Measurements from ENCODE around the gene PRRT3. TPM values are rescaled to one million over a fixed set of nuclear protein-coding genes. Genes with fewer than 3 reads are reported as not detected.

The PRRT3 gene
- total and polyA plus RNA-seq, 2 of the 13 experiments (the other 11 are each of a cell fraction or from before 2014, with no cell fraction given) = 0.22 to 0.44 TPM

GRCh38 chr3:9932843-9933560 lies 19.2 kb downstream of the PRRT3 start (continued):
- TF ChIP-seq ZNF275 (CRISPR knock-in tag; IDR thresholded peaks at IDR 0.05; ENCODE audit: borderline replicate concordance) = peak; percentile 46; the same call in 1 of the 2 replicates
- TF ChIP-seq MYPOP (CRISPR knock-in tag; IDR thresholded peaks at IDR 0.05) = no peak; the same call in none of the 2 replicates
- TF ChIP-seq ZNF546 (CRISPR knock-in tag; conservative IDR thresholded peaks at IDR 0.05) = peak; percentile 73; the same call in 1 of the 2 replicates
- TF ChIP-seq ISX (CRISPR knock-in tag; conservative IDR thresholded peaks at IDR 0.05) = peak; percentile 22; the same call in 1 of the 2 replicates
- no peak for TF ChIP-seq NFRKB (IDR thresholded peaks at IDR 0.05)
- no peak for TF ChIP-seq HMG20A (CRISPR knock-in tag; IDR thresholded peaks at IDR 0.05; ENCODE audit: borderline replicate concordance)
- peak; percentile 61 for TF ChIP-seq ZNF570 (CRISPR knock-in tag; IDR thresholded peaks at IDR 0.05; ENCODE audit: borderline replicate concordance)
- no peak; the same call in 1 of the 2 replicates for TF ChIP-seq GPN1 (CRISPR knock-in tag; IDR thresholded peaks at IDR 0.05; ENCODE audit: borderline replicate concordance)
- TF ChIP-seq ZNF615 (CRISPR knock-in tag; IDR thresholded peaks at IDR 0.05; ENCODE audit: borderline replicate concordance) = no peak
- TF ChIP-seq TBP (CRISPR knock-in tag; IDR thresholded peaks at IDR 0.05) = 0 out of 2 replicates have a peak, but pooled peaks have one; percentile 46
- no peak for TF ChIP-seq ZHX1 (CRISPR knock-in tag; IDR thresholded peaks at IDR 0.05; ENCODE audit: low read depth)
- no peak for TF ChIP-seq NR3C1 (CRISPR knock-in tag; IDR thresholded peaks at IDR 0.05)
- TF ChIP-seq ZNF550 (CRISPR knock-in tag; IDR thresholded peaks at IDR 0.05; ENCODE audit: borderline replicate concordance) = no peak
- no peak for TF ChIP-seq ZNF329 (CRISPR knock-in tag; IDR thresholded peaks at IDR 0.05; ENCODE audit: low read depth)
- TF ChIP-seq ONECUT2 (CRISPR knock-in tag; IDR thresholded peaks at IDR 0.05) = no peak
- no peak for TF ChIP-seq ZMAT5 (CRISPR knock-in tag; IDR thresholded peaks at IDR 0.05; ENCODE audit: borderline replicate concordance, low read depth)
- TF ChIP-seq NCOA5 (CRISPR knock-in tag; IDR thresholded peaks at IDR 0.05) = no peak
- no peak for TF ChIP-seq PCBP1 (IDR thresholded peaks at IDR 0.05; ENCODE audit: borderline replicate concordance, low read depth, low read length)
- TF ChIP-seq ZNF850 (CRISPR knock-in tag; conservative IDR thresholded peaks at IDR 0.05) = 0 out of 2 replicates have a peak, but pooled peaks have one; percentile 18
- 0 out of 2 replicates have a peak, but pooled peaks have one; percentile 6 for TF ChIP-seq ARID5B (CRISPR knock-in tag; IDR thresholded peaks at IDR 0.05)

Data from HepG2 (cell line).